ENCODE results near the gene GSK3B.

The GSK3B gene

DNA sequence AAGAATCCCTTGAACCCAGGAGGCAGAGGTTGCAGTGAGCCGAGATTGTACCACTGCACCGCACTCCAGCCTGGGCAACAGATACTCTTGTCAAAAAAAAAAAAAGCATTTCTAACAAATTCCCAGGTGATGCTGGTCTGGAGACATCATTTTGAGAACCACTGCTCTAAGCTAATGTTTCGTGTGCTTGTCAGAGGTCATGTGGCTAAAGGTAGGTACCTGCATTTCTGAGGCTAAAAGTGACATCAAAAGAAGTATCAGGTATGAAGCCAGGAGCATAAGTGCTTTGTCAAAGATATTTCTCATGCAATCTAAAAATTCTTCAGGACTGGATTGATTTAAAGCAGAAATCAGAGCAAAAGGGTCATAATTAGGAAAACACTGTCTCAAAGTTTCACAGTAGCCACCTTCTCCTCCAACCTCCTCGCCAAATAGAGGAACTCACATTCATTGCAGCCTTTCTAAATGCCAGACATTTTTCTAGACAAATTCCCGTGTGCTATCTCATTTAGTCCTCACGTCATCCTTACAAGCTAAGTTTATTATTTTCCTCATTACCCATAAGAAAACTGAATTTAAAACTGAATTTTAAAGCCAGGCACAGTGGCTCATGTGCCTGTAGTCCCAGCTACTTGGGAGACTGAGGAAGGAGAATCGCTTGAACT is 25.7 kb upstream of the GSK3B start:
- H3K4me3 Mint-ChIP-seq = no peak overlapping the region
- H3K4me1 Mint-ChIP-seq = no peaks in the 10 kb centered on the region
- DNase-seq = no peak
- H3K27me3 Mint-ChIP-seq (ENCODE audit: low read depth, poor library complexity) = no peaks in the 10 kb centered on the region
- H3K9me3 Mint-ChIP-seq = peaks cover 26% of the 10 kb centered on the region
- H3K36me3 Mint-ChIP-seq (ENCODE audit: low read depth) = peaks cover 45% of the 10 kb centered on the region
- TF ChIP-seq CTCF (IDR thresholded peaks at IDR 0.05) = no peak
- no peak overlapping the region for H3K27ac Mint-ChIP-seq

GRCh38 chr3:120114981-120115380 is 20.7 kb upstream of the GSK3B start:
- DNase-seq = no peak
- Mint-ChIP-seq H3K27me3 (ENCODE audit: low read depth, poor library complexity) (no peaks in the 10 kb centered on the region), H3K4me1 (no peaks in the 10 kb centered on the region), H3K4me3 (no peak overlapping the region), H3K27ac (no peak overlapping the region), H3K36me3 (ENCODE audit: low read depth) (peaks cover 38% of the 10 kb centered on the region), H3K9me3 (peaks cover 26% of the 10 kb centered on the region)
- TF ChIP-seq CTCF (IDR thresholded peaks at IDR 0.05) = no peak

DNA sequence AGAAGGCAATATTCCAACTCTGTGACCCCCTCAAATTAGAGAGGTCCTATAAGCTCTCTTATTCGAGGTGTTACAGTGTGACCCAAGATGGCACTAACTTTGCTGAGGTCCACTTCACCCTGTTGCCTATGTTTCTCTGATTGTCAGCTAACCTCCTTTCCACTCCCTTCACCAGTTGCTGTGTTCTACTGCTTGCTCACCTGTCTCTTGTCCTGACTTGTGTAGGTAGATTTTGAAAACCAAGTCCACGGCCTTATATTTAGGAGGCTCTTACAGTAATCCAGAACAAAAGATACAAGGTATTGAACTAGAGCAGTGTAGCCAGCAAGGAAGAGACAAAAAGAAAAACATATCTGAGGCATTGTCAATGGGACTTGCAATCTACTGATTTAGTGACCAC is 20.1 kb upstream of the GSK3B start:
- H3K36me3 Mint-ChIP-seq (ENCODE audit: low read depth) = peaks cover 37% of the 10 kb centered on the region
- no peak for TF ChIP-seq CTCF (IDR thresholded peaks at IDR 0.05)
- no peak for DNase-seq
- H3K4me3 Mint-ChIP-seq = no peak overlapping the region
- no peaks in the 10 kb centered on the region for H3K27me3 Mint-ChIP-seq (ENCODE audit: low read depth, poor library complexity)
- H3K27ac Mint-ChIP-seq = no peak overlapping the region
- H3K4me1 Mint-ChIP-seq = no peaks in the 10 kb centered on the region
- peaks cover 26% of the 10 kb centered on the region for H3K9me3 Mint-ChIP-seq

DNA sequence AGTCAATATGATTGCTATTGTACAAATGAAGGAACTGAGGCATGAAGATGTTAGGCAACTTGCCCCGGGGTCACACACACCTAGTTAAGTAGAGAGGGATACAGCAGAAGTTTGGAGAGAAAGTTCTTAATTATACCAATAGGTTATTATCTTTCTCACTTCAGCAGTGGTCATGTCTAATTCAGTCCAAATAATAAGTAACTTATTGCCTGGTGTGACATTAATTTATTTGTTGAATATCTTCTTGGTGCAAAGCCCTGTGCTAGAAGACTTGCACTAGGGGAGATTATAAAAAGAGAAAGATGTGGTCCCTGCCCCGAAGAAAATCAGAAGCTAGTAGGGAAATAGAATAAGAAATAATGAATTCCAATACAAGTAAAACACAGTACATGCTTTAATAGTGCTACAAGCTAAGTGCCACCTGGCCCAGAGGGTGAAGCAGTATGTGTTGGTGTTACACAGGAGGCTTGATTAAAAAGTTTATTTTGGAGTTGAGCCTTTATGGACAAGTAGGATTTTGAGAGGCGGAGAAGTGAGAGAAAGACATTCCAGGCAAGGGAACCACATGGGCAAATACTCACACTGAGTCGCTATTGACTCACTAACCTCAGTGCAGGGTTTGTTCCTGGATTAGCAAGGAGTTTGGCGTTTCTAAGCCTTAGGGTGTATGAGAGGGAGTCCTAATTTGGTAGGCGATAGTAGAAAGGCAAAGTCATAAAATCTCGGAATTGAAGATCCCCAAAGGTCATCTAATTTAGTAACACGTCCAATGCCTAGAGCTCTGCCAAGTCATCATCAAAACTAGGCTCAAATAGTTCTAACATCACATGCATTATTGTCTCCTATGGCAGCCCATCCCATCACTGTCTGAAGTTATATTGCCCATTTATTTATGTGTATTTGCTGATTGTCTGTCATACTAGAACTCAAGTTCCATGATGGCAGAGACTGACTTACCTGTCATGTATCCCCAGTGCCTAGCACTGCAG is 19.2 kb upstream of the GSK3B start:
- TF ChIP-seq CTCF (IDR thresholded peaks at IDR 0.05) = no peak
- Mint-ChIP-seq H3K9me3 (peaks cover 21% of the 10 kb centered on the region), H3K4me3 (no peak overlapping the region), H3K27me3 (ENCODE audit: low read depth, poor library complexity) (no peaks in the 10 kb centered on the region), H3K4me1 (no peaks in the 10 kb centered on the region), H3K27ac (no peak overlapping the region), H3K36me3 (ENCODE audit: low read depth) (peaks cover 36% of the 10 kb centered on the region)
- no peak for DNase-seq

DNA sequence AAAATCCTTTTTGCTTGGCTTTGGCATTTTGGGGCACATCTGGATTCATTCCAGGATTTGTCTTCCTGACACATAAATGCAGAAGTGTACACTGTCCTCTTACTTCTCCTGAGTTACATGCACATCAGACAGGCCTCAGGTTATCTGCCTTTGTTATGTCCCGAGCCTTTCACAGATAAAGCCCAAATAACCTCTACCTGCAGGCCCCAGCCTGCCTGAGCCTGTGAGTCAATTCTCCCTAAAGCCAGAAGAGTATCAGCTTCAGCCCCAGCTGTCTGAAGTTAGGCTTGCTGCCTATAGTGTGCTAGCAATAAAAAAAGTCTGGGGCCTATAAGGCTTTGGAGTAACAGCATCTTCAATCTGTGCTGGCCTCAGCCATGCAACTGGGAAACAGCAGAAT is 17.7 kb upstream of the GSK3B start:
- Mint-ChIP-seq H3K27ac (no peak overlapping the region), H3K4me3 (no peak overlapping the region), H3K9me3 (peaks cover 13% of the 10 kb centered on the region), H3K36me3 (ENCODE audit: low read depth) (peaks cover 28% of the 10 kb centered on the region), H3K4me1 (no peaks in the 10 kb centered on the region), H3K27me3 (ENCODE audit: low read depth, poor library complexity) (no peaks in the 10 kb centered on the region)
- DNase-seq = no peak
- TF ChIP-seq CTCF (IDR thresholded peaks at IDR 0.05) = no peak
